ENCODE data around the gene FGF14.

- TF ChIP-seq CTCF (IDR thresholded peaks at IDR 0.05) (no peak), EZH2phosphoT487 (IDR thresholded peaks at IDR 0.05) (no peak)
Observed at GRCh38 chr13:101868585-101869469, 533.0 kb downstream of the FGF14 start.

Measured in neural progenitor cell (in vitro differentiated cells).